MM.1S (cell line): ENCODE data around the gene RAB3GAP2.

Source experiments
- DNase-seq: peaks from one replicate; pipeline ENCODE4 v3.0.0-alpha.2; 2015
- H2AFZ ChIP-seq: fragments of 300-600 bp; sonication (generic); 2 replicates; pipeline ENCODE4 v1.6.0; 2016; ENCODE audit warnings: antibody characterized with exemption, low read length
- H3F3A ChIP-seq: fragments of 300-600 bp; sonication (generic); 2 replicates; pipeline ENCODE4 v1.6.1; 2016; ENCODE audit warnings: mild to moderate bottlenecking, antibody characterized with exemption, low read length, moderate library complexity, mixed read lengths; ENCODE audit not compliant: insufficient read depth
- H3K27ac ChIP-seq: fragments of 300-600 bp; sonication (generic); 2 replicates; pipeline ENCODE4 v1.5.1; 2016; ENCODE audit warnings: mild to moderate bottlenecking, low read length
- H3K27me3 ChIP-seq: fragments of 300-600 bp; sonication (generic); replicated peaks from 2 replicates; pipeline ENCODE4 v1.6.0; 2016; ENCODE audit warnings: low read length; ENCODE audit not compliant: insufficient read depth
- H3K36me3 ChIP-seq: fragments of 300-600 bp; sonication (generic); replicated peaks from 2 replicates; pipeline ENCODE4 v1.6.1; 2016; ENCODE audit warnings: mild to moderate bottlenecking, low read length, mixed read lengths; ENCODE audit not compliant: insufficient read depth
- H3K4me1 ChIP-seq: fragments of 300-600 bp; sonication (generic); 2 replicates; pipeline ENCODE4 v1.6.1; 2016; ENCODE audit warnings: low read length, mixed read lengths
- H3K4me2 ChIP-seq: fragments of 300-600 bp; sonication (generic); 2 replicates; pipeline ENCODE4 v1.6.0; 2016; ENCODE audit warnings: low read depth, low read length
- H3K4me3 ChIP-seq: fragments of 300-600 bp; sonication (generic); 2 replicates; pipeline ENCODE4 v1.5.1; 2016; ENCODE audit warnings: low read length, mixed read lengths
- H3K79me2 ChIP-seq: fragments of 300-600 bp; sonication (generic); 2 replicates; pipeline ENCODE4 v1.6.1; 2016; ENCODE audit warnings: mixed run types, low read length, mixed read lengths
- H3K9ac ChIP-seq: fragments of 300-600 bp; sonication (generic); 2 replicates; pipeline ENCODE4 v1.6.1; 2016; ENCODE audit warnings: low read length, mixed read lengths
- H3K9me2 ChIP-seq: fragments of 300-600 bp; sonication (generic); replicated peaks from 2 replicates; pipeline ENCODE4 v1.6.1; 2016; ENCODE audit warnings: mild to moderate bottlenecking, low read length, mixed read lengths; ENCODE audit not compliant: insufficient read depth
- H3K9me3 ChIP-seq: fragments of 300-600 bp; sonication (generic); replicated peaks from 2 replicates; pipeline ENCODE4 v1.6.1; 2016; ENCODE audit warnings: mild to moderate bottlenecking, low read length, mixed read lengths; ENCODE audit not compliant: insufficient read depth
- H4K20me1 ChIP-seq: fragments of 300-600 bp; sonication (generic); 2 replicates; pipeline ENCODE4 v1.6.1; 2016; ENCODE audit warnings: mild to moderate bottlenecking, low read length, moderate library complexity, mixed read lengths; ENCODE audit not compliant: insufficient read depth
- CTCF ChIP-seq: fragments of 300-600 bp; sonication (generic); IDR thresholded peaks from 2 replicates; pipeline ENCODE4 v1.5.1; 2016; ENCODE audit warnings: antibody characterized with exemption, low read length, mixed read lengths
- EZH2 ChIP-seq: fragments of 300-600 bp; sonication (generic); optimal IDR thresholded peaks from 2 replicates; pipeline ENCODE3; 2017; ENCODE audit warnings: low read depth, mild to moderate bottlenecking, antibody characterized with exemption, low read length, mixed read lengths
- EZH2phosphoT487 ChIP-seq: fragments of 300-600 bp; sonication (generic); IDR thresholded peaks from 2 replicates; pipeline ENCODE4 v1.6.1; 2018; ENCODE audit warnings: antibody characterized with exemption, low read length

Gene RAB3GAP2

GRCh38 chr1:220296981-220297380 lies 24.7 kb upstream of the RAB3GAP2 start:
- Histone ChIP-seq H3K4me3 (no peak overlapping the region), H3K27me3 (no peaks in the 10 kb centered on the region), H3K27ac (no peak overlapping the region), H3K79me2 (no peaks in the 10 kb centered on the region), H3K9me3 (no peaks in the 10 kb centered on the region), H4K20me1 (no peaks in the 10 kb centered on the region), H3K4me1 (peaks cover 20% of the 10 kb centered on the region), H3K4me2 (no peak overlapping the region), H3K36me3 (no peaks in the 10 kb centered on the region), H3F3A (peaks cover 20% of the 10 kb centered on the region), H2AFZ (no peak overlapping the region), H3K9ac (no peak overlapping the region), H3K9me2 (no peaks in the 10 kb centered on the region)
- DNase-seq = no peak
- TF ChIP-seq EZH2phosphoT487 (no peak), EZH2 (no peak), CTCF (no peak)

GRCh38 chr1:220294846-220295301 lies 22.6 kb upstream of the RAB3GAP2 start:
- Histone ChIP-seq H3K27me3 (no peaks in the 10 kb centered on the region), H3K79me2 (no peaks in the 10 kb centered on the region), H3F3A (no peaks in the 10 kb centered on the region), H3K9me2 (no peaks in the 10 kb centered on the region), H3K27ac (no peak overlapping the region), H3K4me3 (no peak overlapping the region), H3K4me1 (no peaks in the 10 kb centered on the region), H3K36me3 (no peaks in the 10 kb centered on the region), H4K20me1 (no peaks in the 10 kb centered on the region), H3K9me3 (no peaks in the 10 kb centered on the region), H3K4me2 (no peak overlapping the region), H2AFZ (no peak overlapping the region), H3K9ac (no peak overlapping the region)
- TF ChIP-seq CTCF = no peak
- TF ChIP-seq EZH2phosphoT487 = no peak
- TF ChIP-seq EZH2 = no peak
- DNase-seq = no peak

- no peaks in the 10 kb centered on the region for H3K9me3 ChIP-seq
- no peaks in the 10 kb centered on the region for H3K4me1 ChIP-seq
- H2AFZ ChIP-seq = no peak overlapping the region
- H3K4me3 ChIP-seq = no peak overlapping the region
- no peaks in the 10 kb centered on the region for H3K36me3 ChIP-seq
- no peak for DNase-seq
- no peaks in the 10 kb centered on the region for H4K20me1 ChIP-seq
- no peaks in the 10 kb centered on the region for H3K27me3 ChIP-seq
- H3F3A ChIP-seq = no peaks in the 10 kb centered on the region
- H3K9me2 ChIP-seq = no peaks in the 10 kb centered on the region
- H3K4me2 ChIP-seq = no peak overlapping the region
- no peaks in the 10 kb centered on the region for H3K79me2 ChIP-seq
- no peak overlapping the region for H3K27ac ChIP-seq
- no peak overlapping the region for H3K9ac ChIP-seq
- TF ChIP-seq CTCF (no peak), EZH2 (no peak), EZH2phosphoT487 (no peak)
Measured at GRCh38 chr1:220291580-220291979, 19.3 kb upstream of the RAB3GAP2 start.
